GM18861 (cell line): ENCODE data around the gene SYNGAP1.
"Not testable (repeated sequence)": the region's sequence is repeated elsewhere in the genome, so short reads cannot be mapped to it uniquely, and the experiment has no call there.

Experiments used
- ATAC-seq: cut with Tn5 transposase; IDR thresholded peaks from one replicate; pipeline ENCODE4 v1.9.1; 2021; ENCODE audit not compliant: unreplicated experiment

Gene SYNGAP1

DNA sequence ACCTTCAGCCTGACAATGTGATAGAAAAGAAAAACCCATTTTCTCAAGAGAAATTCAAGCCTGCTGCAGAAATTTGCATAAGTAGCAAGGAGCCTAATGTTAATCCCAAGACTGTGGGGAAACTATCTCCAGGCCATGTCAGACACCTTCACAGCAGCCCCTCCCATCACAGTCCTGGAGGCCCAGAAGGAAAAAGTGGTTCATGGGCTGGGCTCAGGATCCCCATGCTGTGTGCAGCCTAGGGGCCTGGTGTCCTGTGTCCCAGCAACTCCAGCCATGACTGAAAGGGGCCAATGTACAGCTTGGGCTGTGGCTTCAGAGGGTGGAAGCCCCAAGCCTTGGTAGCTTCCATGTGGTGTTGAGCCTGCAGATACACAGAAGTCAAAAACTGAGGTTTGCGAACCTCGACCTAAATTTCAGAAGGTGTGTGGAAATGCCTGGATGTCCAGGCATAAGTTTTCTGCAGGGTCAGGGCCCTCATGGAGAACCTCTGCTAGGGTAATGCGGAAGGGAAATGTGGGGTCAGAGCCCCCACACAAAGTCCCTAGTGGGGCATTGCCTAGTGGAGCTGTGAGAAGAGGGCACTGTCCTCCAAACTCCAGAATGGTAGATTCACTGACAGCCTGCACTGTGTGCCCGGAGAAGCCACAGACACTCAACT is 46.3 kb downstream of the SYNGAP1 start:
- ATAC-seq, result no peak

DNA sequence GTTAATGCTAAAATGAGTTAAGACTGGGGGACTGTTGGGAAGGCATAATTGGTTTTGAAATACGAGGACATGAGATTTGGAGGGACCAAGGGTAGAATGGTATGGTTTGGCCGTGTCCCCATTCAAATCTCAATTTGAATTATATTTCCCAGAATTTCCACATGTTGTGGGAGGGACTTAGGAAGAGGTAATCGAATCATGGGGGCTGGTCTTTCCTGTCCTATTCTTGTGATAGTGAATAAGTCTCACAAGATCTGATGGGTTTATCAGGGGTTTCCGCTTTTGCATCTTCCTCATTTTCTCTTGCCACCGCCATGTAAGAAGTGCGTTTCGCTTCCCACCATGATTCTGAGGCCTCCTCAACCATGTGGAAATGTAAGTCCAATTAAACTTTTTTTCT is 47.2 kb downstream of the SYNGAP1 start:
- ATAC-seq, result no peak

DNA sequence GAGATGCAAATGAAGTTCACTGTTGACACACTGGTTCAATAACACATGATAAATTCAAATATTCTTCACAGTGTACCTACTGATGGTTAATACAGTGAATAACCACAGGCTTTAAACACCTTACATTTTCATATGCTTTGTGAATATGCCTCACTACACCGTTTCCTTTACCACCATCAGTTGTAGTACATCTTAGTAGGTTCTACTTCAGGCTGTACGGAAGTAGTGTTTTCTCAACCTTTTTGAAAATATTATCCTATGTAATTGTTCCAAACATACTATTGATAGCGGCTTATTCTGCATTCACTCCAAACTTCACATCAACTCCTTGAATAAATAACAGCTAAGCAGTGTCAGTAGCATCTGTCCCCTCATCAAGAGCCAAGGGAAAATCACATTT is 49.8 kb downstream of the SYNGAP1 start:
- no peak for ATAC-seq

DNA sequence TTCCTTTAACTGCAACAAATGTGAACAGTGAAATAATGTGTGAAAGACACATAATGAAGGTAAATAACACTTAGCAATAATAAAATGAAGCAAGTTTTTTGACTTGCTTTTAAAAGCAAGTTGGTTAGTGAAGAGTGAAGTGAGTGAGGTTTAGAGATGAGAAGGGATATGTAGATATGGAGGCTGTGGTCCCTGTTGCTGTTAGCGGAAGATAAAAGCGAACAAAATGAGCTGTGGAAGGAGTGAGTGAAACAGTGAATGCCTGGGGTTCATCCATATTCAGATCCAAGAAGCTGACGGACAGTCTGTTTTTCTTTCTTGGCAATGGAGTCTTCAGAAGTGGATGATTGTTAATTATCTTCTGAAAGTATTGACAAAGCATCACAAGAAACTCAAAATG is 58.0 kb downstream of the SYNGAP1 start:
- no peak for ATAC-seq

DNA sequence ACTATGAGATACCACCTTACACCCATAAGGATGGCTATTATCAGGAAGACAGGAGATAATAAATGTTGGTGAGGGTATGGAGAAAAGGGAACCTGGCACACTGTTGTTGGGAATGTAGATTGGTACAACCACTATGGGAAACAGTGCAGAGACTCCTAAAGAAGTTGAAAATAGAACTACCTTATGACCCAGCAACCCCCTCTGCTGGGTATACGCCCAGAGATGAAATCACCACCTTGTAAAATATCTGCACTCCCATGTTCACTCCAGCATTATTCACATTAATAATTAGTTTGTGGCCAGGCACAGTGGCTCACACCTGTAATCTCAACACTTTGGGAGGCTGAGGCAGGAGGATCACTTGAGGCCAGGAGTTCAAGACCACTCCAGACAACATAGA is 61.3 kb downstream of the SYNGAP1 start:
- ATAC-seq, result no peak

DNA sequence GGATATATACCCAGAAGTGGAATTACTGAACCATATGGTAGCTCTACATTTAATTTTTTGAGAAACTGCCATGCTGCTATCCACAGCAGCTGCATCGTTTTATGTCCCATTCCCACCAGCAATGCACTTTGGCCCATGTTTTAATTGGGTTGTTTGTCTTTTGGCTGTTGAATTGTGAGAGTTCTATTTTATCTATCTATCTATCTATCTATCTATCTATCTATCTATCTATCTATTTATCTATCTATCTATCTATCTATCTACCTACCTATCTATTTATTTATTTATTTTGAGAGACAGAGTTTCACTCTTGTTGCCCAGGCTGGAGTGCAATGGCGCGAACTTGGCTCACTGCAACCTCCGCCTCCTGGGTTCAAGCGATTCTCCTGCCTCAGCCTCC is 62.8 kb downstream of the SYNGAP1 start:
- not testable (repeated sequence) for ATAC-seq

DNA sequence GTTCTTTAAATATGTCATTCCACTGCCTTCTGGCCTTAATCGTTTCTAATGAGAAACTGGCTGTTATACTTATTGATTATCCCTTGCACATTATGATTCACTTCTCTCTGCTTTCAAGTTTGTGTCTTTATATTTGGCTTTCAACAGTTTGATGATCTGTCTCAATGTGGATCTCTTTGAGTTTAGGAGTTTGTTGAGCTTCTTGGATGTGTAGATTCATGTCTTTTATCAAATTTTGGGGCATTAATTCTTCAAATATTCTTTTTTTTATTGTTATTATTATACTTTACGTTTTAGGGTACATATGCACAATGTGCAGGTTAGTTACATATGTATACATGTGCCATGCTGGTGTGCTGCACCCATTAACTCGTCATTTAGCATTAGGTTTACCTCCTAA is 63.8 kb downstream of the SYNGAP1 start:
- no peak for ATAC-seq

DNA sequence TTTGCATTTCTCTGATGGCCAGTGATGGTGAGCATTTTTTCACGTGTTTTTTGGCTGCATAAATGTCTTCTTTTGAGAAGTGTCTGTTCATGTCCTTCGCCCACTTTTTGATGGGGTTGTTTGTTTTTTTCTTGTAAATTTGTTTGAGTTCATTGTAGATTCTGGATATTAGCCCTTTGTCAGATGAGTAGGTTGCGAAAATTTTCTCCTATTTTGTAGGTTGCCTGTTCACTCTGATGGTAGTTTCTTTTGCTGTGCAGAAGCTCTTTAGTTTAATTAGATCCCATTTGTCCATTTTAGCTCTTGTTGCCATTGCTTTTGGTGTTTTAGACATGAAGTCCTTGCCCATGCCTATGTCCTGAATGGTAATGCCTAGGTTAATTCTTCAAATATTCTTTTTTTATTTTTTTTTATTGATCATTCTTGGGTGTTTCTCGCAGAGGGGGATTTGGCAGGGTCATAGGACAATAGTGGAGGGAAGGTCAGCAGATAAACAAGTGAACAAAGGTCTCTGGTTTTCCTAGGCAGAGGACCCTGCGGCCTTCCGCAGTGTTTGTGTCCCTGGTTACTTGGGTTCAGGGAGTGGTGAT is 64.9 kb downstream of the SYNGAP1 start:
- ATAC-seq, result not testable (repeated sequence)

DNA sequence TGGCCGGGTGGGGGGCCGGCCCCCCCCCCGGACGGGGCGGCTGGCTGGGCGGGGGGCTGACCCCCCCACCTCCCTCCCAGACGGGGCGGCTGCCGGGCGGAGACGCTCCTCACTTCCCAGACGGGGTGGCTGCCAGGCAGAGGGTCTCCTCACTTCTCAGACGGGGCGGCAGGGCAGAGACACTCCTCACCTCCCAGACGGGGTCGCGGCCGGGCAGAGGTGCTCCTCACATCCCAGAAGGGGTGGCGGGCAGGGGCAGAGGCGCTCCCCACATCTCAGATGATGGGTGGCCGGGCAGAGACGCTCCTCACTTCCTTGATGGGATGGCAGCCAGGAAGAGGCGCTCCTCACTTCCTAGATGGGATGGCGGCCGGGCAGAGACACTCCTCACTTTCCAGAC is 65.8 kb downstream of the SYNGAP1 start:
- ATAC-seq, result not testable (repeated sequence)

DNA sequence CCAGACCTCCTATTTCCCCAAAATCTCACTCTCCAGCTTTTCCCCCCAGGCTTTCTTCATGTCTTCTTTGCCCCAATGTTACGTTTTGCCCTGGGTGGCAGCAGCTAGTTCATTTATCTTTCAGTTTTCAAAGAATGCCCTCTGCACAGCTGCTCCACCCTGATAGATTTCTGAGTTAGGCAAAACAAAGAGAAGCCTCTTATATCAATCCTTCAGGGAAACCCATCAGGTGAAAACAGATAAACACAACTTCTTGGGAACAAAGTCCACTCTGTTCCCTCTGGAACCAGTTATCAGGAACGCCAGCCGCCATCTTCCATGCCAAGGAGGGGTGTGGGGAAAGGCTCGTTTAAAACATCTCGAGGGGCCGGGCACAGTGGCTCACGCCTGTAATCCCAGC is 68.5 kb downstream of the SYNGAP1 start:
- ATAC-seq, result no peak

DNA sequence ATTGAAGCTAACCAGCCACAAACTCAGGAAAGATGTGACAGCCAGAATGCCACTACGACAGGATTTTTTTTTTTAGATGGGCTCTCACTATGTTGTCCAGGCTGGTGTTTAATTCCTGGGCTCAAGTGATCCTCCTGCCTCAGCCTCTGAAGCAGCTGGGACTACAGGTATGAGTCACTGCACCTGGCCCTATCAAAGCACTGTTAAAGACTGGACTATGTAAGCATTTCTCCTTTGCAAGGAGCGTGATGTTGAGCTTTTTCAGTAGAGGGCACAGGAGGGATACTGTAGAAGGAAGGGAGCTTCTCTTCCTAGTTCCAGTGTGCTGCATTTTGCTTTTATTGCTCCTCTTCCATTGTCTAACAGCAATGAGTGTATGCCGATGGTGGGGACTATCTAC is 70.3 kb downstream of the SYNGAP1 start:
- no peak for ATAC-seq

DNA sequence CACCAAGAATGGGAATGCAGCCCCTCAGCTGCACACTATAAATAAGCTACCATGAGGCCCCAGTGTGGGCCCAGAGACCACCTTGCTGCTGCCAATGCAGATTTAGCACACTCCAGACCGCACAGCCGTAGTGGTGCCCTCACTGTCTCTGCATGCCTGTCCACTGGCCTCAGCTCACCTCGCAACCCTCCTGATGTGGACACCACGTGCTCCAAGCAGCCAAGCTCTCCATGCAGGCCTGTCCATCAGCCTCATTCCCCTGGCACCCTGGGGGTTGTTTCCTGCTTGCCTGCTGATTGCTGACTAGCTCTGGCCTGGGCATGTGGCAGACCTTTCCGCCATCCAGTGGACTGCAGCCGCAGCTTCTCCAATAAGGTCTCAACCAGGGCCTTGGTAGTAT is 70.8 kb downstream of the SYNGAP1 start:
- no peak for ATAC-seq

DNA sequence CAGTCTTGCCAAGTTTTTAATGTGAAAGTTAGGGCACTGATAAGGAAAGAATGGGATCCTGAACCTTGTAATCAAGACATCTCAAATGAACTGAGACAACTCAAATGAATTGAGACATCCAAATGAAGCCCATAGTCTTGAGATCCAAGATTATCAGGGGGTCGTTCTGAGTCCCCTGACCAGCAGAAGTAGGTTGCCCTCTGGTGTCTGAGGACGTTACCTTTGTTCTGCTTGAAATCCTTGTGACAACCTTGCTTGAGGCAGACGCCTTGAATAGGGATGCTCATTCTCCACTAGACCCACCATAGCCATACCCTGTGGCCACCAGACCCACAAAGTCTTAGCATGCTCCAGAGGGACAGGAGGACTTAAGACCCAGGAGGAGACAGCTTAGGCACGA is 72.2 kb downstream of the SYNGAP1 start:
- no peak for ATAC-seq

DNA sequence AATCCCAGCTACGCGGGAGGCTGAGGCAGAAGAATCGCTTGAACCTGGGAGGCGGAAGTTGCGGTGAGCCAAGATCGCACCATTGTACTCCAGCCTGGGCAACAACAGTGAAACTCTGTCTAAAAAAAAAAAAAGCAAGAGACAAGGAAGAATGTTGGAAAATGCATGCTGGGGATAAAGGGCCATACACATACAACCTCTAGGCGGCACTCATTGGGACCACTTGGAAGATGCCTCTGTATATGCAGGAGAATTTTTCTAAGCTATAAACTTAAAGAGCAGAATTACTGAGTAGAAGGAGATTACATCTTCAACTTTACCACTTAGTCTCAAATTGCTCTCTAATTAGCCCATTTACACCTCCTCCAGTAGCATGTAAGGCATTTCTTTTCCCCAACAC is 77.3 kb downstream of the SYNGAP1 start:
- no peak for ATAC-seq

DNA sequence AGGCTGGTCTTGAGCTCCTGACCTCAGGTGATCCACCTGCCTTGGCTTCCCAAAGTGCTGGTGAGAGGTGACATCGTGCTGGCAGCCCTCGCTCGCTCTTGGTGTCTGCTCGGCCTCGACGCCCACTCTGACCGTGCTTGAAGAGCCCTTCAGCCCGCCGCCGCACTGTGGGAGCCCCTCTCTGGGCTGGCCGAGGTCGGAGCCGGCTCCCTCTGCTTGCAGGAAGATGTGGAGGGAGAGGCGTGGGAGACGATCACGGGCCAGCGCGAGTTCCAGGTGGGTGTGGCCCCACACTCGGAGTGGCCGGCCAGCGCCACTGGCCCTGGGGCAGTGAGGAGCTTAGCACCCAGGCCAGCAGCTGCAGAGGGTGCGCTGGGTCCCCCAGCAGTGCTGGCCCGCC is 82.6 kb downstream of the SYNGAP1 start:
- ATAC-seq, result no peak

DNA sequence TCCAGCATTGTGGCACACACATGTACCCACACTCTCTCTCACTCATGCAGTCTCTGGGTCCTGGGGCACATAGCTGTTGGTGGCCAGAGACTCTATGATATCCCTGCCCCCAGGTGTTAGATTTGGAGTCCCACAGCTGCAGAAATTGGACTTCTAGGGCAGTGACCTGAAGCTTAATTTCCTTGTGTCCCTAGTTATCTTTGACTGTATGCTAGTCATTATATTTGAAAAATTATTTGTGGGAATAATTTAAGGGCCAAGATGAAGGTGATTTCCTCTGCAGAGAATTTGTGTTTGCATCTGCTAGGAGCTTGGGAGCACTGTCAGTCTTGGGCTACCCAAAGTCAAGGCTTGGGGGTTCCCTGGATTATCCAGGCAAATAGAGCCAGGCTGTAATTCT is 84.6 kb downstream of the SYNGAP1 start:
- no peak for ATAC-seq
